Measurements from ENCODE around the gene ACOT11.

ACOT11 gene

GRCh38 chr1:54551891-54552290 is 3.9 kb downstream of the ACOT11 start (continued):
- TF ChIP-seq, protein P1, sequence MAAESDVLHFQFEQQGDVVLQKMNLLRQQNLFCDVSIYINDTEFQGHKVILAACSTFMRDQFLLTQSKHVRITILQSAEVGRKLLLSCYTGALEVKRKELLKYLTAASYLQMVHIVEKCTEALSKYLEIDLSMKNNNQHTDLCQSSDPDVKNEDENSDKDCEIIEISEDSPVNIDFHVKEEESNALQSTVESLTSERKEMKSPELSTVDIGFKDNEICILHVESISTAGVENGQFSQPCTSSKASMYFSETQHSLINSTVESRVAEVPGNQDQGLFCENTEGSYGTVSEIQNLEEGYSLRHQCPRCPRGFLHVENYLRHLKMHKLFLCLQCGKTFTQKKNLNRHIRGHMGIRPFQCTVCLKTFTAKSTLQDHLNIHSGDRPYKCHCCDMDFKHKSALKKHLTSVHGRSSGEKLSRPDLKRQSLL (tag by site-specific recombination; IDR thresholded peaks at IDR 0.05), result no peak
- TF ChIP-seq GLI4 (tag by site-specific recombination; IDR thresholded peaks at IDR 0.05) (no peak), GLIS2 (tag by site-specific recombination; IDR thresholded peaks at IDR 0.05) (no peak), ZFHX2 (tag by site-specific recombination; conservative IDR thresholded peaks at IDR 0.05) (no peak), ZNF2 (tag by site-specific recombination; IDR thresholded peaks at IDR 0.05) (no peak), ZNF558 (tag by site-specific recombination; IDR thresholded peaks at IDR 0.05) (no peak), HOXC10 (CRISPR knock-in tag; IDR thresholded peaks at IDR 0.05) (no peak), ZNF555 (tag by site-specific recombination; conservative IDR thresholded peaks at IDR 0.05) (no peak), ZBTB49 (tag by site-specific recombination; IDR thresholded peaks at IDR 0.05; ENCODE audit: low read depth) (no peak)

GRCh38 chr1:54553602-54554313 is 5.7 kb downstream of the ACOT11 start:
- POLR2A ChIA-PET, result interaction anchor here (1.5 kb wide), 1 partner anchor 10 kb away, joined by 4 read pairs; no protein-coding TSS in a partner anchor
- H3K4me1 ChIP-seq (ENCODE audit: control insufficient read depth, insufficient read depth, low read length), result no peaks in the 10 kb centered on the region
- H3K4me3 ChIP-seq (ENCODE audit: low read depth, low read length), result no peak overlapping the region
- TF ChIP-seq ZSCAN4 (tag by site-specific recombination; IDR thresholded peaks at IDR 0.05) (peak; percentile 26; the same call in 1 of the 2 replicates), ZNF175 (tag by site-specific recombination; IDR thresholded peaks at IDR 0.05) (no peak)
- no peaks in the 10 kb centered on the region for H3K36me3 ChIP-seq (ENCODE audit: control insufficient read depth in 2 of 2, insufficient read depth in 1 of 2, low read length in 2 of 2)
- no peak overlapping the region for H3K27ac ChIP-seq (ENCODE audit: extremely low read depth, low read depth, low read length)
- CTCF ChIA-PET, result interaction anchor here (0.6 kb wide), 1 partner anchor 12 kb away, joined by 3 read pairs; no protein-coding TSS in a partner anchor
- no peaks in the 10 kb centered on the region for H3K9me3 ChIP-seq (ENCODE audit: control insufficient read depth, insufficient read depth, low read depth, low read length)

GRCh38 chr1:54556110-54556509 is 8.1 kb downstream of the ACOT11 start:
- Histone ChIP-seq H3K27ac (ENCODE audit: extremely low read depth, low read depth, low read length) (no peak overlapping the region), H3K4me3 (ENCODE audit: low read depth, low read length) (no peak overlapping the region), H3K4me1 (ENCODE audit: control insufficient read depth, insufficient read depth, low read length) (no peaks in the 10 kb centered on the region), H3K9me3 (ENCODE audit: control insufficient read depth, insufficient read depth, low read depth, low read length) (no peaks in the 10 kb centered on the region), H3K36me3 (ENCODE audit: control insufficient read depth in 2 of 2, insufficient read depth in 1 of 2, low read length in 2 of 2) (no peaks in the 10 kb centered on the region)
- CTCF ChIA-PET, result no interaction called here
- POLR2A ChIA-PET, result no interaction called here
- TF ChIP-seq, protein P2, sequence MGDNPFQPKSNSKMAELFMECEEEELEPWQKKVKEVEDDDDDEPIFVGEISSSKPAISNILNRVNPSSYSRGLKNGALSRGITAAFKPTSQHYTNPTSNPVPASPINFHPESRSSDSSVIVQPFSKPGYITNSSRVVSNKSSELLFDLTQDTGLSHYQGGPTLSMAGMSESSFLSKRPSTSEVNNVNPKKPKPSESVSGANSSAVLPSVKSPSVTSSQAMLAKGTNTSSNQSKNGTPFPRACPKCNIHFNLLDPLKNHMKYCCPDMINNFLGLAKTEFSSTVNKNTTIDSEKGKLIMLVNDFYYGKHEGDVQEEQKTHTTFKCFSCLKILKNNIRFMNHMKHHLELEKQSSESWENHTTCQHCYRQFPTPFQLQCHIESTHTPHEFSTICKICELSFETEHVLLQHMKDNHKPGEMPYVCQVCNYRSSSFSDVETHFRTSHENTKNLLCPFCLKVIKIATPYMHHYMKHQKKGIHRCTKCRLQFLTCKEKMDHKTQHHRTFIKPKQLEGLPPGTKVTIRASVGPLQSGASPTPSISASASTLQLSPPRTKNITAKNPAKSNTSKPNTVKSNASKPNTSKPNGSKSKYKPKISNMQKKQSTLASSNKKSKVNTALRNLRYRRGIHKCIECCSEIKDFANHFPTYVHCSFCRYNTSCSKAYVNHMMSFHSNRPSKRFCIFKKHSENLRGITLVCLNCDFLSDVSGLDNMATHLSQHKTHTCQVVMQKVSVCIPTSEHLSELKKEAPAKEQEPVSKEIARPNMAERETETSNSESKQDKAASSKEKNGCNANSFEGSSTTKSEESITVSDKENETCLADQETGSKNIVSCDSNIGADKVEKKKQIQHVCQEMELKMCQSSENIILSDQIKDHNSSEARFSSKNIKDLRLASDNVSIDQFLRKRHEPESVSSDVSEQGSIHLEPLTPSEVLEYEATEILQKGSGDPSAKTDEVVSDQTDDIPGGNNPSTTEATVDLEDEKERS (tag by site-specific recombination; IDR thresholded peaks at IDR 0.05), result peak; percentile 75; the same call in 1 of the 2 replicates
- TF ChIP-seq SETDB1 (IDR thresholded peaks at IDR 0.05; ENCODE audit: insufficient read length, low read length) (peak; percentile 17), ZNF157 (tag by site-specific recombination; IDR thresholded peaks at IDR 0.05) (no peak), TCF7L2 (IDR thresholded peaks at IDR 0.05; ENCODE audit: borderline replicate concordance, low read depth, low read length) (no peak), ZNF274 (IDR thresholded peaks at IDR 0.05; ENCODE audit: low read length) (no peak), ZNF274 (tag by site-specific recombination; IDR thresholded peaks at IDR 0.05; ENCODE audit: borderline replicate concordance) (no peak), ZNF501 (tag by site-specific recombination; IDR thresholded peaks at IDR 0.05) (no peak)
